HEK293 (cell line): ENCODE measurements around the gene METTL16.

ENCODE experiments used
- GLI4 ChIP-seq: fragments of 450-650 bp; formaldehyde crosslinking; IDR thresholded peaks from 2 replicates; pipeline ENCODE4 v1.5.1; 2016; ENCODE audit warnings: missing biosample characterization, missing genetic modification characterization
- GLIS1 ChIP-seq: fragments of 450-650 bp; formaldehyde crosslinking; IDR thresholded peaks from 2 replicates; pipeline ENCODE4 v1.5.1; 2016; ENCODE audit warnings: missing biosample characterization, missing genetic modification characterization
- GLIS2 ChIP-seq: fragments of 450-650 bp; formaldehyde crosslinking; IDR thresholded peaks from 2 replicates; pipeline ENCODE4 v1.5.1; 2016; ENCODE audit warnings: missing biosample characterization, missing genetic modification characterization
- KLF1 ChIP-seq: fragments of 450-650 bp; formaldehyde crosslinking; IDR thresholded peaks from 2 replicates; pipeline ENCODE4 v1.5.1; 2016; ENCODE audit warnings: missing biosample characterization, missing genetic modification characterization
- KLF9 ChIP-seq: fragments of 450-650 bp; formaldehyde crosslinking; IDR thresholded peaks from 2 replicates; pipeline ENCODE4 v1.5.1; 2016; ENCODE audit warnings: missing biosample characterization, missing genetic modification characterization, low read depth
- PBX3 ChIP-seq: sonication (generic); formaldehyde crosslinking; IDR thresholded peaks from 2 replicates; pipeline ENCODE4 v1.8.1; 2022; ENCODE audit warnings: mild to moderate bottlenecking, moderate library complexity, missing genetic modification reagents
- PRDM1 ChIP-seq: fragments of 450-650 bp; formaldehyde crosslinking; IDR thresholded peaks from 2 replicates; pipeline ENCODE4; 2016; ENCODE audit warnings: missing biosample characterization, missing genetic modification characterization
- PRDM10 ChIP-seq: fragments of 450-650 bp; formaldehyde crosslinking; IDR thresholded peaks from 2 replicates; pipeline ENCODE4 v1.5.1; 2016; ENCODE audit warnings: missing biosample characterization, missing genetic modification characterization
- TRIM28 ChIP-seq: IDR thresholded peaks from 2 replicates; pipeline ENCODE4 v1.6.1; 2011; ENCODE audit warnings: low read length, control low read depth, borderline replicate concordance
- ZBTB1 ChIP-seq: fragments of 450-650 bp; formaldehyde crosslinking; IDR thresholded peaks from 2 replicates; pipeline ENCODE4 v1.5.1; 2016; ENCODE audit warnings: missing biosample characterization, missing genetic modification characterization
- ZBTB20 ChIP-seq: fragments of 450-650 bp; formaldehyde crosslinking; IDR thresholded peaks from 2 replicates; pipeline ENCODE4 v1.5.1; 2016; ENCODE audit warnings: missing biosample characterization, missing genetic modification characterization
- ZBTB26 ChIP-seq: fragments of 450-650 bp; formaldehyde crosslinking; optimal IDR thresholded peaks from 2 replicates; pipeline ENCODE3; 2016; ENCODE audit warnings: missing biosample characterization, mild to moderate bottlenecking, missing genetic modification characterization
- ZFP3 ChIP-seq: fragments of 450-650 bp; formaldehyde crosslinking; IDR thresholded peaks from 2 replicates; pipeline ENCODE4 v1.5.1; 2016; ENCODE audit warnings: low read depth, missing biosample characterization, missing genetic modification characterization
- ZNF2 ChIP-seq: fragments of 450-650 bp; formaldehyde crosslinking; IDR thresholded peaks from 2 replicates; pipeline ENCODE4 v1.5.1; 2016; ENCODE audit warnings: missing biosample characterization, missing genetic modification characterization
- ZNF214 ChIP-seq: fragments of 450-650 bp; formaldehyde crosslinking; IDR thresholded peaks from 2 replicates; pipeline ENCODE4 v1.5.1; 2017; ENCODE audit warnings: missing biosample characterization, mild to moderate bottlenecking, missing genetic modification characterization, borderline replicate concordance
- ZNF23 ChIP-seq: fragments of 450-650 bp; formaldehyde crosslinking; IDR thresholded peaks from 2 replicates; pipeline ENCODE4 v1.5.1; 2016; ENCODE audit warnings: missing biosample characterization, missing genetic modification characterization, borderline replicate concordance
- ZNF266 ChIP-seq: fragments of 450-650 bp; formaldehyde crosslinking; IDR thresholded peaks from 2 replicates; pipeline ENCODE4 v1.5.1; 2016; ENCODE audit warnings: missing biosample characterization, missing genetic modification characterization, low read depth
- ZNF274 ChIP-seq, 2 experiments: fragments of 200-500 bp in 1 of 2; fragments of 450-650 bp in 1 of 2; sonication (Bioruptor generic) in 1 of 2; formaldehyde crosslinking in 1 of 2; IDR thresholded peaks; 2 replicates each; pipeline versions ENCODE4 v1.5.1 to v1.6.1; 2014 to 2016; ENCODE audit warnings: borderline replicate concordance in 1 of 2, inconsistent platforms in 1 of 2, low read length in 1 of 2, missing biosample characterization in 1 of 2, missing genetic modification characterization in 1 of 2
- ZNF302 ChIP-seq: fragments of 450-650 bp; formaldehyde crosslinking; IDR thresholded peaks from 2 replicates; pipeline ENCODE4 v1.5.1; 2016; ENCODE audit warnings: missing biosample characterization, missing genetic modification characterization, low read depth
- ZNF335 ChIP-seq: fragments of 450-650 bp; formaldehyde crosslinking; conservative IDR thresholded peaks from 2 replicates; pipeline ENCODE4 v1.5.1; 2016; ENCODE audit warnings: missing biosample characterization, missing genetic modification characterization
- ZNF354C ChIP-seq: fragments of 450-650 bp; formaldehyde crosslinking; IDR thresholded peaks from 2 replicates; pipeline ENCODE4 v1.5.1; 2016; ENCODE audit warnings: missing biosample characterization, missing genetic modification characterization, low read depth, borderline replicate concordance
- ZNF48 ChIP-seq: fragments of 450-650 bp; formaldehyde crosslinking; IDR thresholded peaks from 2 replicates; pipeline ENCODE4 v1.5.1; 2016; ENCODE audit warnings: missing biosample characterization, missing genetic modification characterization
- ZNF544 ChIP-seq: fragments of 450-650 bp; formaldehyde crosslinking; IDR thresholded peaks from 2 replicates; pipeline ENCODE4 v1.5.0; 2017; ENCODE audit warnings: missing biosample characterization, missing genetic modification characterization
- ZNF548 ChIP-seq: fragments of 450-650 bp; formaldehyde crosslinking; IDR thresholded peaks from 2 replicates; pipeline ENCODE4 v1.5.1; 2016; ENCODE audit warnings: missing biosample characterization, missing genetic modification characterization
- ZNF580 ChIP-seq: fragments of 450-650 bp; formaldehyde crosslinking; IDR thresholded peaks from 2 replicates; pipeline ENCODE4 v1.5.1; 2016; ENCODE audit warnings: missing biosample characterization, missing genetic modification characterization
- ZNF596 ChIP-seq: fragments of 450-650 bp; IDR thresholded peaks from 2 replicates; pipeline ENCODE4 v1.5.0; 2018; ENCODE audit warnings: missing biosample characterization, mild to moderate bottlenecking, missing genetic modification characterization, moderate library complexity
- ZNF624 ChIP-seq: fragments of 450-650 bp; formaldehyde crosslinking; IDR thresholded peaks from 2 replicates; pipeline ENCODE4 v1.5.1; 2017; ENCODE audit warnings: missing biosample characterization, missing genetic modification characterization
- ZNF626 ChIP-seq: fragments of 450-650 bp; sonication (Bioruptor Pico); formaldehyde crosslinking; IDR thresholded peaks from 2 replicates; pipeline ENCODE4 v1.5.1; 2018; ENCODE audit warnings: missing biosample characterization, missing genetic modification characterization, inconsistent platforms
- ZNF654 ChIP-seq: fragments of 450-650 bp; formaldehyde crosslinking; IDR thresholded peaks from 2 replicates; pipeline ENCODE4 v1.5.1; 2016; ENCODE audit warnings: low read depth, missing biosample characterization, missing genetic modification characterization
- ZNF692 ChIP-seq: fragments of 450-650 bp; formaldehyde crosslinking; IDR thresholded peaks from 2 replicates; pipeline ENCODE4 v1.5.1; 2016; ENCODE audit warnings: missing biosample characterization, missing genetic modification characterization
- ZNF768 ChIP-seq: fragments of 450-650 bp; formaldehyde crosslinking; IDR thresholded peaks from 2 replicates; pipeline ENCODE4 v1.5.1; 2018; ENCODE audit warnings: missing biosample characterization, mild to moderate bottlenecking, missing genetic modification characterization

Gene METTL16

GRCh38 chr17:2401426-2402221, 110.1 kb downstream of the METTL16 start (continued):
- TF ChIP-seq PRDM1 (tag by site-specific recombination) (no peak), ZNF626 (tag by site-specific recombination) (no peak), ZNF624 (tag by site-specific recombination) (no peak), GLI4 (tag by site-specific recombination) (no peak), ZNF544 (no peak), PBX3 (no peak), ZNF2 (tag by site-specific recombination) (no peak; the same call in 1 of the 2 replicates), KLF1 (peak; percentile 79), ZNF548 (no peak), ZBTB26 (tag by site-specific recombination) (peak; percentile 65), KLF9 (tag by site-specific recombination) (peak; percentile 97), ZNF214 (tag by site-specific recombination) (no peak), ZNF274 (IDR thresholded peaks at IDR 0.05; ENCODE audit: low read length) (no peak), ZNF274 (tag by site-specific recombination; IDR thresholded peaks at IDR 0.05; ENCODE audit: borderline replicate concordance) (no peak), ZFP3 (tag by site-specific recombination) (no peak), ZNF354C (tag by site-specific recombination) (no peak), ZNF580 (tag by site-specific recombination) (peak; percentile 50), ZNF768 (tag by site-specific recombination) (no peak), ZNF266 (tag by site-specific recombination) (no peak), TRIM28 (no peak), ZBTB1 (tag by site-specific recombination) (no peak), ZBTB20 (tag by site-specific recombination) (peak; percentile 87), ZNF48 (tag by site-specific recombination) (no peak), ZNF335 (peak; percentile 86), ZNF692 (tag by site-specific recombination) (peak; percentile 99), ZNF302 (tag by site-specific recombination) (no peak), ZNF654 (tag by site-specific recombination) (no peak), GLIS2 (tag by site-specific recombination) (peak; percentile 99), GLIS1 (peak; percentile 85), ZNF596 (tag by site-specific recombination) (no peak), ZNF23 (no peak), PRDM10 (peak; percentile 98)
